ENCODE data around the gene SEC61B.

GRCh38 chr9:99181206-99181605 is 40.9 kb upstream of the SEC61B start:
- TF ChIP-seq, protein P1, sequence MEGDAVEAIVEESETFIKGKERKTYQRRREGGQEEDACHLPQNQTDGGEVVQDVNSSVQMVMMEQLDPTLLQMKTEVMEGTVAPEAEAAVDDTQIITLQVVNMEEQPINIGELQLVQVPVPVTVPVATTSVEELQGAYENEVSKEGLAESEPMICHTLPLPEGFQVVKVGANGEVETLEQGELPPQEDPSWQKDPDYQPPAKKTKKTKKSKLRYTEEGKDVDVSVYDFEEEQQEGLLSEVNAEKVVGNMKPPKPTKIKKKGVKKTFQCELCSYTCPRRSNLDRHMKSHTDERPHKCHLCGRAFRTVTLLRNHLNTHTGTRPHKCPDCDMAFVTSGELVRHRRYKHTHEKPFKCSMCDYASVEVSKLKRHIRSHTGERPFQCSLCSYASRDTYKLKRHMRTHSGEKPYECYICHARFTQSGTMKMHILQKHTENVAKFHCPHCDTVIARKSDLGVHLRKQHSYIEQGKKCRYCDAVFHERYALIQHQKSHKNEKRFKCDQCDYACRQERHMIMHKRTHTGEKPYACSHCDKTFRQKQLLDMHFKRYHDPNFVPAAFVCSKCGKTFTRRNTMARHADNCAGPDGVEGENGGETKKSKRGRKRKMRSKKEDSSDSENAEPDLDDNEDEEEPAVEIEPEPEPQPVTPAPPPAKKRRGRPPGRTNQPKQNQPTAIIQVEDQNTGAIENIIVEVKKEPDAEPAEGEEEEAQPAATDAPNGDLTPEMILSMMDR (IDR thresholded peaks at IDR 0.05): no peak
- no peak for TF ChIP-seq POLR2A (IDR thresholded peaks at IDR 0.05)

All from adrenal gland (tissue), 5 donors.